ENCODE results near the gene COQ10B. TPM values are rescaled to one million over a fixed set of nuclear protein-coding genes. Genes with fewer than 3 reads are reported as not detected.
A peak's percentile ranks its signal among the peaks of the same experiment; 100 is the strongest.

COQ10B gene
- total RNA-seq, 6 experiments from 2014 or later, result 36.0 to 42.4 (median 39.4) TPM

DNA sequence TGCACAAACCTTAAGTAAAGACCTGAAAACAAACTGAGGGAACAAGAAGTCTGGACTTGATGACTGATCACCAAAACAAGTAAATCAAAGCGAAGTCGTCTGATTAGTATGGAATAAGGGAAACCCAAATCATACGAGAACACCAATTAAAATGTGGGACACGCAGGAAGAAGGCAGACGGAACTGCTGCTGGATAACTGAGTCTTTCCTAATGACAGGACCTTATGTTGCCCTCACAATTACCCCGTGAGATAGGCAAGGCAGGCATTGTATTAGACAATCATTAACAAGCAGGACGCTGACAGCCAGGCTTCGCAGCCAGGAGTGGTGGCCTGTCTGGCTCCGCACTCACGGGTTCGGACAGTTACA lies 614 bp upstream of the COQ10B start:
- H3K36me3 Mint-ChIP-seq (ENCODE audit: low read depth), result peaks cover 20% of the 10 kb centered on the region; the same call in 1 of the 2 replicates
- no peaks in the 10 kb centered on the region for H3K9me3 Mint-ChIP-seq
- no peak for DNase-seq
- TF ChIP-seq CTCF (IDR thresholded peaks at IDR 0.05), result no peak
- H3K27ac Mint-ChIP-seq, result peak overlapping the region; percentile 100
- H3K27me3 Mint-ChIP-seq (ENCODE audit: insufficient read depth), result peaks cover 4% of the 10 kb centered on the region
- H3K4me3 Mint-ChIP-seq, result peak overlapping the region; percentile 96
- H3K4me1 Mint-ChIP-seq (ENCODE audit: low read depth), result peaks cover 31% of the 10 kb centered on the region

- H3K4me1 Mint-ChIP-seq (ENCODE audit: low read depth), result peaks cover 37% of the 10 kb centered on the region
- peak overlapping the region; percentile 96 for H3K4me3 Mint-ChIP-seq
- peaks cover 20% of the 10 kb centered on the region; the same call in 1 of the 2 replicates for H3K36me3 Mint-ChIP-seq (ENCODE audit: low read depth)
- H3K27me3 Mint-ChIP-seq (ENCODE audit: insufficient read depth), result peaks cover 4% of the 10 kb centered on the region
- DNase-seq, result peak; percentile 91
- no peaks in the 10 kb centered on the region for H3K9me3 Mint-ChIP-seq
- H3K27ac Mint-ChIP-seq, result peak overlapping the region; percentile 100
- TF ChIP-seq CTCF (IDR thresholded peaks at IDR 0.05), result no peak
Observed at GRCh38 chr2:197453914-197454398, 604 bp downstream of the COQ10B start.

DNA sequence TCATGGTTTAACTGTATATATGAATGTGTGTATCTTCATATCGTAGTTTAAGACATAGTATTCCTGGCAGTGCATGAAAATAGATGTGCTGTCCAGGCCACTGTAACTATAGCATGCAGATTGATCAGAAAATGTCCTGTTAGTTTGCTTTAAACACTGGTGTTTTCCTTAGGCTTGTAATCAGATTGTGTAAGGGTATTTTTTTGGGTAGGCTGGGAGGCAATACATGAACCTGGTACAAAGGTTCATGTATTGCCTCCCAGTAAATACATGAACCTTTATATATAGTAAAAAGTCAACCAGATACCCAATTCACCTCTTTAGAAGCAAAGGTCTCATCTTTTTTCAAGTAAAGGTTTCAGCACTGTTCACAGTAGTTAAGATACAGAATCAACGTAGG lies 1.6 kb downstream of the COQ10B start:
- H3K36me3 Mint-ChIP-seq (ENCODE audit: low read depth), result peaks cover 23% of the 10 kb centered on the region; the same call in 1 of the 2 replicates
- DNase-seq, result no peak
- H3K4me3 Mint-ChIP-seq, result peak overlapping the region; percentile 96
- H3K27me3 Mint-ChIP-seq (ENCODE audit: insufficient read depth), result peaks cover 4% of the 10 kb centered on the region
- TF ChIP-seq CTCF (IDR thresholded peaks at IDR 0.05), result no peak
- H3K27ac Mint-ChIP-seq, result peak overlapping the region; percentile 100
- H3K9me3 Mint-ChIP-seq, result no peaks in the 10 kb centered on the region
- peaks cover 46% of the 10 kb centered on the region for H3K4me1 Mint-ChIP-seq (ENCODE audit: low read depth)

DNA sequence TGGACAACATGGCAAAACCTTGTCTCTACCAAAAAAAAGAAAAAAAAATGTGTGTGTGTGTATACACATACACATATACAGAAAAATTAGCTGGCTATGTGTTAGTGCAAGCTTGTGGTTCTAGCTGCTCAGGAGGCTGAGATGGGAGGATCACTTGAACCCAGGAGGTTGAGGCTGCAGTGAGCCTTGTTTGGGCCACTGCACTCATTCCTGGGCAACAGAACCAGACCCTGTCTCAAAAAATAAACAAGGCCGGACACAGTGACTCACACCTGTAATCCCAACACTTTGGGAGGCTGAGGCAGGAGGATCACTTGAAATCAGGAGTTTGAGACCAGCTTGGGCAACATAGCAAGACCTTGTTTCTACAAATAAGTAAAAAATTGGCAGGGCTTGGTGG lies 2.1 kb downstream of the COQ10B start:
- DNase-seq, result no peak
- Mint-ChIP-seq H3K27me3 (ENCODE audit: insufficient read depth) (peaks cover 4% of the 10 kb centered on the region), H3K4me3 (peak overlapping the region; percentile 96), H3K9me3 (no peaks in the 10 kb centered on the region), H3K27ac (no peak overlapping the region), H3K36me3 (ENCODE audit: low read depth) (peaks cover 25% of the 10 kb centered on the region), H3K4me1 (ENCODE audit: low read depth) (peaks cover 47% of the 10 kb centered on the region)
- no peak for TF ChIP-seq CTCF (IDR thresholded peaks at IDR 0.05)

GRCh38 chr2:197460649-197461048 lies 7.3 kb downstream of the COQ10B start:
- H3K4me1 Mint-ChIP-seq (ENCODE audit: low read depth), result peaks cover 41% of the 10 kb centered on the region
- H3K36me3 Mint-ChIP-seq (ENCODE audit: low read depth), result peaks cover 18% of the 10 kb centered on the region
- no peak overlapping the region for H3K27ac Mint-ChIP-seq
- peaks cover 2% of the 10 kb centered on the region for H3K27me3 Mint-ChIP-seq (ENCODE audit: insufficient read depth)
- H3K4me3 Mint-ChIP-seq, result no peak overlapping the region
- no peak for TF ChIP-seq CTCF (IDR thresholded peaks at IDR 0.05)
- DNase-seq, result no peak
- H3K9me3 Mint-ChIP-seq, result no peaks in the 10 kb centered on the region

GRCh38 chr2:197461057-197461456 lies 7.7 kb downstream of the COQ10B start:
- Mint-ChIP-seq H3K9me3 (no peaks in the 10 kb centered on the region), H3K27ac (no peak overlapping the region), H3K4me3 (no peak overlapping the region), H3K36me3 (ENCODE audit: low read depth) (peaks cover 18% of the 10 kb centered on the region), H3K4me1 (ENCODE audit: low read depth) (peaks cover 38% of the 10 kb centered on the region), H3K27me3 (ENCODE audit: insufficient read depth) (peaks cover 2% of the 10 kb centered on the region)
- no peak for TF ChIP-seq CTCF (IDR thresholded peaks at IDR 0.05)
- DNase-seq, result no peak
